IPS-18a (cell line): ENCODE results near the gene ABCA2.

ENCODE experiments used
- H3K27ac ChIP-seq: one replicate; pipeline ENCODE4 v1.5.1; 2013; ENCODE audit warnings: low read length
- H3K27me3 ChIP-seq: one replicate; pipeline ENCODE4 v1.6.1; 2013; ENCODE audit warnings: mild to moderate bottlenecking, low read length; ENCODE audit not compliant: control insufficient read depth, insufficient read depth
- H3K36me3 ChIP-seq: one replicate; pipeline ENCODE4 v1.6.1; 2013; ENCODE audit warnings: low read depth, low read length; ENCODE audit not compliant: control insufficient read depth
- H3K4me1 ChIP-seq: one replicate; pipeline ENCODE4 v1.6.1; 2013; ENCODE audit warnings: low read depth, low read length; ENCODE audit not compliant: control insufficient read depth
- H3K4me3 ChIP-seq: one replicate; pipeline ENCODE4 v1.5.1; 2013; ENCODE audit warnings: low read length
- H3K9ac ChIP-seq: one replicate; pipeline ENCODE4 v1.6.1; 2013; ENCODE audit warnings: mild to moderate bottlenecking, low read length, moderate library complexity
- H3K9me3 ChIP-seq: one replicate; pipeline ENCODE4 v1.6.1; 2013; ENCODE audit warnings: low read depth, low read length; ENCODE audit not compliant: control insufficient read depth

The ABCA2 gene

GRCh38 chr9:137021979-137022661, 5.9 kb downstream of the ABCA2 start:
- Histone ChIP-seq H3K9me3 (no peaks in the 10 kb centered on the region), H3K4me1 (no peaks in the 10 kb centered on the region), H3K27me3 (peaks cover 11% of the 10 kb centered on the region), H3K4me3 (no peak overlapping the region), H3K9ac (no peak overlapping the region), H3K27ac (no peak overlapping the region), H3K36me3 (no peaks in the 10 kb centered on the region)

GRCh38 chr9:137021568-137021978, 6.5 kb downstream of the ABCA2 start:
- Histone ChIP-seq H3K27me3 (peaks cover 6% of the 10 kb centered on the region), H3K4me1 (no peaks in the 10 kb centered on the region), H3K4me3 (no peak overlapping the region), H3K36me3 (no peaks in the 10 kb centered on the region), H3K9me3 (no peaks in the 10 kb centered on the region), H3K27ac (no peak overlapping the region), H3K9ac (no peak overlapping the region)

GRCh38 chr9:137020771-137021567, 7.1 kb downstream of the ABCA2 start:
- Histone ChIP-seq H3K4me3 (no peak overlapping the region), H3K4me1 (no peaks in the 10 kb centered on the region), H3K27ac (no peak overlapping the region), H3K27me3 (no peaks in the 10 kb centered on the region), H3K9ac (no peak overlapping the region), H3K36me3 (no peaks in the 10 kb centered on the region), H3K9me3 (no peaks in the 10 kb centered on the region)

GRCh38 chr9:137019891-137020683, 8.0 kb downstream of the ABCA2 start:
- H3K4me3 ChIP-seq = no peak overlapping the region
- H3K27me3 ChIP-seq = no peaks in the 10 kb centered on the region
- no peak overlapping the region for H3K27ac ChIP-seq
- H3K36me3 ChIP-seq = no peaks in the 10 kb centered on the region
- no peaks in the 10 kb centered on the region for H3K9me3 ChIP-seq
- H3K9ac ChIP-seq = no peak overlapping the region
- no peaks in the 10 kb centered on the region for H3K4me1 ChIP-seq

GRCh38 chr9:137018761-137019559, 9.1 kb downstream of the ABCA2 start:
- no peaks in the 10 kb centered on the region for H3K36me3 ChIP-seq
- no peak overlapping the region for H3K27ac ChIP-seq
- H3K27me3 ChIP-seq = no peaks in the 10 kb centered on the region
- no peaks in the 10 kb centered on the region for H3K4me1 ChIP-seq
- no peak overlapping the region for H3K4me3 ChIP-seq
- H3K9me3 ChIP-seq = no peaks in the 10 kb centered on the region
- no peak overlapping the region for H3K9ac ChIP-seq

GRCh38 chr9:137017791-137018497, 10.1 kb downstream of the ABCA2 start:
- Histone ChIP-seq H3K9me3 (no peaks in the 10 kb centered on the region), H3K4me3 (no peak overlapping the region), H3K27me3 (no peaks in the 10 kb centered on the region), H3K27ac (no peak overlapping the region), H3K9ac (no peak overlapping the region), H3K4me1 (no peaks in the 10 kb centered on the region), H3K36me3 (no peaks in the 10 kb centered on the region)

- H3K4me3 ChIP-seq = no peak overlapping the region
- no peak overlapping the region for H3K9ac ChIP-seq
- H3K27ac ChIP-seq = no peak overlapping the region
- H3K27me3 ChIP-seq = no peaks in the 10 kb centered on the region
- no peaks in the 10 kb centered on the region for H3K36me3 ChIP-seq
- no peaks in the 10 kb centered on the region for H3K9me3 ChIP-seq
- no peaks in the 10 kb centered on the region for H3K4me1 ChIP-seq
Observed at GRCh38 chr9:137017071-137017470, 11.0 kb downstream of the ABCA2 start.

- Histone ChIP-seq H3K27me3 (no peaks in the 10 kb centered on the region), H3K36me3 (no peaks in the 10 kb centered on the region), H3K4me3 (no peak overlapping the region), H3K4me1 (no peaks in the 10 kb centered on the region), H3K27ac (no peak overlapping the region), H3K9me3 (no peaks in the 10 kb centered on the region), H3K9ac (no peak overlapping the region)
Observed at GRCh38 chr9:137016436-137016835, 11.6 kb downstream of the ABCA2 start.

GRCh38 chr9:137015976-137016375, 12.1 kb downstream of the ABCA2 start:
- Histone ChIP-seq H3K4me3 (no peak overlapping the region), H3K27ac (no peak overlapping the region), H3K9me3 (no peaks in the 10 kb centered on the region), H3K36me3 (no peaks in the 10 kb centered on the region), H3K4me1 (no peaks in the 10 kb centered on the region), H3K9ac (no peak overlapping the region), H3K27me3 (no peaks in the 10 kb centered on the region)

GRCh38 chr9:137015540-137015930, 12.5 kb downstream of the ABCA2 start:
- H3K9ac ChIP-seq = no peak overlapping the region
- no peak overlapping the region for H3K4me3 ChIP-seq
- H3K36me3 ChIP-seq = no peaks in the 10 kb centered on the region
- no peaks in the 10 kb centered on the region for H3K27me3 ChIP-seq
- H3K27ac ChIP-seq = no peak overlapping the region
- H3K9me3 ChIP-seq = no peaks in the 10 kb centered on the region
- H3K4me1 ChIP-seq = no peaks in the 10 kb centered on the region
